K562 (cell line): ENCODE measurements around the gene IPO13. TPM values are rescaled to one million over a fixed set of nuclear protein-coding genes. Genes with fewer than 3 reads are reported as not detected.

Experiments used
- FOXK2 ChIP-seq, 2 experiments: fragments of 450-650 bp; IDR thresholded peaks in 1 of 2; conservative IDR thresholded peaks in 1 of 2; 2 replicates each; pipeline ENCODE4 v1.6.1; 2016; ENCODE audit warnings: low read depth in 2 of 2, mild to moderate bottlenecking in 1 of 2
- GABPB2 ChIP-seq: fragments of 250-450 bp; sonication (Bioruptor Pico); conservative IDR thresholded peaks from 2 replicates; pipeline ENCODE4 v1.5.1; 2021; ENCODE audit warnings: mild to moderate bottlenecking
- HIVEP1 ChIP-seq: fragments of 250-450 bp; sonication (Bioruptor Pico); IDR thresholded peaks from 2 replicates; pipeline ENCODE4 v1.4.0; 2020; ENCODE audit warnings: mild to moderate bottlenecking
- PHF21A ChIP-seq: fragments of 450-650 bp; IDR thresholded peaks from 2 replicates; pipeline ENCODE4 v1.6.1; 2017; ENCODE audit warnings: low read depth, borderline replicate concordance
- PML ChIP-seq: IDR thresholded peaks from 2 replicates; pipeline ENCODE4 v1.6.1; 2012; ENCODE audit warnings: low read length, inconsistent platforms
- POLR2G ChIP-seq: fragments of 200-400 bp; formaldehyde crosslinking; IDR thresholded peaks from 2 replicates; pipeline ENCODE4 v1.6.1; 2017; ENCODE audit warnings: low read depth, mild to moderate bottlenecking, antibody characterized with exemption, low read length, moderate library complexity
- SIX5 ChIP-seq, 2 experiments: IDR thresholded peaks; 2 replicates each; pipeline ENCODE4 v1.6.1; 2011; ENCODE audit warnings: low read length in 2 of 2, borderline replicate concordance in 1 of 2, low read depth in 1 of 2, mild to moderate bottlenecking in 1 of 2, moderate library complexity in 1 of 2; ENCODE audit not compliant: insufficient read depth in 1 of 2
- ZBTB7A ChIP-seq: IDR thresholded peaks from 2 replicates; pipeline ENCODE4 v1.6.1; 2011; ENCODE audit warnings: low read depth, mild to moderate bottlenecking, low read length, moderate library complexity, borderline replicate concordance; ENCODE audit not compliant: control insufficient read depth
- ZNF197 ChIP-seq: fragments of 200-800 bp; sonication (Bioruptor generic); IDR thresholded peaks from 2 replicates; pipeline ENCODE4 v1.6.1; 2016; ENCODE audit warnings: low read depth, missing genetic modification characterization, missing compliant biosample characterization
- ZNF217 ChIP-seq: sonication (generic); formaldehyde crosslinking; IDR thresholded peaks from 2 replicates; pipeline ENCODE4 v1.8.0; 2022; ENCODE audit warnings: mild to moderate bottlenecking, missing genetic modification reagents
- ZNF277 ChIP-seq: fragments of 250-450 bp; sonication (Bioruptor Pico); IDR thresholded peaks from 2 replicates; pipeline ENCODE4 v1.8.0; 2022; ENCODE audit warnings: inconsistent platforms, mild to moderate bottlenecking, moderate library complexity, borderline replicate concordance
- polyA plus RNA-seq, 8 experiments: library from polyadenylated mRNA; depleted of rRNA in 4 of 8; stranded (reverse) in 5 of 8; unstranded in 3 of 8; fragments of >200 nt; fragmentation: Nextera tagmentation in 2 of 8; fragmentation: Illumina TruSeq in 1 of 8; extraction: Ambion mirVana in 2 of 8; extraction: Trizol in 1 of 8; gene quantifications; 2 replicates each; pipeline versions ENCODE4 v1.2.1 to v1.2.3, GENCODE V29; 2011 to 2014; ENCODE audit warnings: inconsistent platforms in 1 of 8, missing spikeins in 1 of 8
- total RNA-seq, 7 experiments: library from RNA; depleted of rRNA in 6 of 7; stranded (reverse); fragments of >200 nt in 6 of 7; fragmentation: Illumina TruSeq in 2 of 7; extraction: Trizol in 2 of 7; gene quantifications; 2 replicates each; pipeline versions ENCODE4 v1.2.1 to v1.2.3, GENCODE V29; 2011 to 2021; ENCODE audit warnings: low replicate concordance in 1 of 7
- TF ChIP-seq, protein P1 (sequence below): sonication (generic); formaldehyde crosslinking; IDR thresholded peaks from 2 replicates; pipeline ENCODE4 v1.8.0; 2022; ENCODE audit warnings: mild to moderate bottlenecking, missing genetic modification reagents
- TF ChIP-seq, protein P2 (sequence below): fragments of 450-650 bp; IDR thresholded peaks from one replicate; pipeline ENCODE4 v1.6.1; 2018; ENCODE audit warnings: mild to moderate bottlenecking, moderate library complexity; ENCODE audit not compliant: partially characterized antibody
- TF ChIP-seq, protein P3 (sequence below): fragments of 250-450 bp; sonication (Bioruptor Pico); IDR thresholded peaks from 2 replicates; pipeline ENCODE4 v1.5.1; 2021; ENCODE audit warnings: mild to moderate bottlenecking
- TF ChIP-seq, protein P4 (sequence below): fragments of 250-450 bp; sonication (Bioruptor Pico); IDR thresholded peaks from 2 replicates; pipeline ENCODE4 v1.9.0; 2021; ENCODE audit warnings: mild to moderate bottlenecking, inconsistent platforms

IPO13 gene
- total and polyA plus RNA-seq, 9 of the 15 experiments (the other 6 are each of a cell fraction or from before 2014, with no cell fraction given): 7.0 to 30.8 (median 16.2) TPM

- TF ChIP-seq SIX5 (IDR thresholded peaks at IDR 0.05; ENCODE audit: borderline replicate concordance in 1 of 2, insufficient read depth in 1 of 2, low read depth in 1 of 2, low read length in 2 of 2): peak; percentile 78 to 81
- peak; percentile 57 for TF ChIP-seq PML
- peak; percentile 39; the same call in 1 of the 2 replicates for TF ChIP-seq PHF21A
- TF ChIP-seq, protein P1, sequence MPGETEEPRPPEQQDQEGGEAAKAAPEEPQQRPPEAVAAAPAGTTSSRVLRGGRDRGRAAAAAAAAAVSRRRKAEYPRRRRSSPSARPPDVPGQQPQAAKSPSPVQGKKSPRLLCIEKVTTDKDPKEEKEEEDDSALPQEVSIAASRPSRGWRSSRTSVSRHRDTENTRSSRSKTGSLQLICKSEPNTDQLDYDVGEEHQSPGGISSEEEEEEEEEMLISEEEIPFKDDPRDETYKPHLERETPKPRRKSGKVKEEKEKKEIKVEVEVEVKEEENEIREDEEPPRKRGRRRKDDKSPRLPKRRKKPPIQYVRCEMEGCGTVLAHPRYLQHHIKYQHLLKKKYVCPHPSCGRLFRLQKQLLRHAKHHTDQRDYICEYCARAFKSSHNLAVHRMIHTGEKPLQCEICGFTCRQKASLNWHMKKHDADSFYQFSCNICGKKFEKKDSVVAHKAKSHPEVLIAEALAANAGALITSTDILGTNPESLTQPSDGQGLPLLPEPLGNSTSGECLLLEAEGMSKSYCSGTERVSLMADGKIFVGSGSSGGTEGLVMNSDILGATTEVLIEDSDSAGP (CRISPR knock-in tag): peak; percentile 70
- peak; percentile 24; the same call in 1 of the 2 replicates for TF ChIP-seq HIVEP1 (CRISPR knock-in tag)
- TF ChIP-seq, protein P2, sequence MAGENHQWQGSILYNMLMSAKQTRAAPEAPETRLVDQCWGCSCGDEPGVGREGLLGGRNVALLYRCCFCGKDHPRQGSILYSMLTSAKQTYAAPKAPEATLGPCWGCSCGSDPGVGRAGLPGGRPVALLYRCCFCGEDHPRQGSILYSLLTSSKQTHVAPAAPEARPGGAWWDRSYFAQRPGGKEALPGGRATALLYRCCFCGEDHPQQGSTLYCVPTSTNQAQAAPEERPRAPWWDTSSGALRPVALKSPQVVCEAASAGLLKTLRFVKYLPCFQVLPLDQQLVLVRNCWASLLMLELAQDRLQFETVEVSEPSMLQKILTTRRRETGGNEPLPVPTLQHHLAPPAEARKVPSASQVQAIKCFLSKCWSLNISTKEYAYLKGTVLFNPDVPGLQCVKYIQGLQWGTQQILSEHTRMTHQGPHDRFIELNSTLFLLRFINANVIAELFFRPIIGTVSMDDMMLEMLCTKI: no peak
- no peak for TF ChIP-seq ZNF217 (CRISPR knock-in tag)
- TF ChIP-seq ZBTB7A: peak; percentile 56; the same call in 1 of the 2 replicates
- peak; percentile 97 for TF ChIP-seq POLR2G
- TF ChIP-seq ZNF197 (CRISPR knock-in tag): 0 out of 2 replicates have a peak, but pooled peaks have one; percentile 87
- TF ChIP-seq GABPB2: no peak
- peak; percentile 88 to 91 for TF ChIP-seq FOXK2 (conservative IDR thresholded peaks at IDR 0.05 in 1 of 2, IDR thresholded peaks at IDR 0.05 in 1 of 2; ENCODE audit: low read depth in 2 of 2)
- TF ChIP-seq ZNF277: no peak
- TF ChIP-seq, protein P3, sequence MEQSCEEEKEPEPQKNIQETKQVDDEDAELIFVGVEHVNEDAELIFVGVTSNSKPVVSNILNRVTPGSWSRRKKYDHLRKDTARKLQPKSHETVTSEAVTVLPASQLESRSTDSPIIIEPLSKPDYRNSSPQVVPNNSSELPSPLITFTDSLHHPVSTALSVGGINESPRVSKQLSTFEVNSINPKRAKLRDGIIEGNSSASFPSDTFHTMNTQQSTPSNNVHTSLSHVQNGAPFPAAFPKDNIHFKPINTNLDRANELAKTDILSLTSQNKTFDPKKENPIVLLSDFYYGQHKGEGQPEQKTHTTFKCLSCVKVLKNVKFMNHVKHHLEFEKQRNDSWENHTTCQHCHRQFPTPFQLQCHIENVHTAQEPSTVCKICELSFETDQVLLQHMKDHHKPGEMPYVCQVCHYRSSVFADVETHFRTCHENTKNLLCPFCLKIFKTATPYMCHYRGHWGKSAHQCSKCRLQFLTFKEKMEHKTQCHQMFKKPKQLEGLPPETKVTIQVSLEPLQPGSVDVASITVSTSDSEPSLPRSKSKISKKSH (CRISPR knock-in tag): no peak
- TF ChIP-seq, protein P4, sequence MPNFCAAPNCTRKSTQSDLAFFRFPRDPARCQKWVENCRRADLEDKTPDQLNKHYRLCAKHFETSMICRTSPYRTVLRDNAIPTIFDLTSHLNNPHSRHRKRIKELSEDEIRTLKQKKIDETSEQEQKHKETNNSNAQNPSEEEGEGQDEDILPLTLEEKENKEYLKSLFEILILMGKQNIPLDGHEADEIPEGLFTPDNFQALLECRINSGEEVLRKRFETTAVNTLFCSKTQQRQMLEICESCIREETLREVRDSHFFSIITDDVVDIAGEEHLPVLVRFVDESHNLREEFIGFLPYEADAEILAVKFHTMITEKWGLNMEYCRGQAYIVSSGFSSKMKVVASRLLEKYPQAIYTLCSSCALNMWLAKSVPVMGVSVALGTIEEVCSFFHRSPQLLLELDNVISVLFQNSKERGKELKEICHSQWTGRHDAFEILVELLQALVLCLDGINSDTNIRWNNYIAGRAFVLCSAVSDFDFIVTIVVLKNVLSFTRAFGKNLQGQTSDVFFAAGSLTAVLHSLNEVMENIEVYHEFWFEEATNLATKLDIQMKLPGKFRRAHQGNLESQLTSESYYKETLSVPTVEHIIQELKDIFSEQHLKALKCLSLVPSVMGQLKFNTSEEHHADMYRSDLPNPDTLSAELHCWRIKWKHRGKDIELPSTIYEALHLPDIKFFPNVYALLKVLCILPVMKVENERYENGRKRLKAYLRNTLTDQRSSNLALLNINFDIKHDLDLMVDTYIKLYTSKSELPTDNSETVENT (CRISPR knock-in tag): peak; percentile 43
Observed at GRCh38 chr1:43946236-43947060, at the start of gene IPO13 (continued).
